ENCODE results near the gene SLC1A6.
"Not testable (repeated sequence)": the region's sequence is repeated elsewhere in the genome, so short reads cannot be mapped to it uniquely, and the experiment has no call there.

SLC1A6 gene

DNA sequence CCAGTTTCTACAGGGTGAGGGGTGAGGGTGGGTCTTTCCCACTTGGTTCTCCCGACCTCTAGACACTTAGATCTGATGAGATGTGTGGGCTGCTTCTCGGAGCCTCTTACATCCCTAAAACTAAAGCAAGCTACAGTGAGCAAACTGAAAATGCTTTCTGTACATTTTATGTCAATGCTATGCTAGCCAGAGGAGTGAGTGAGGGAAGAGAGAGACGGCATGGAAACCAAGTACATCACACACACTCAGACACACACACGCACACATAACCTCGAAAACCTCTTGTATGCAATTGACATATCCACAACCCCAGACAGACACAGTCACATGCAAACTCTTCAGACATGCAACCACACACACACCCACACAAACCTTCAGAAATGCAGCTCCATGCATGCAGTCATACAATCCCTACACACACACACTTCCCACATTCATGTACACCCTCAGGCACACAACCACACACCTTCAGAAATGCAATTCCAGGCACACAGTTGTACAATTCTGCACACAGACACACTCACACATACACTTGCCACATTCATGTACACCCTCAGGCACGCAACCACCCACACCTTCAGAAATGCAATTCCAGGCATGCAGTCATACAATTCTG is 1.4 kb downstream of the SLC1A6 start:
- H3K4me1 ChIP-seq = peaks cover 4% of the 10 kb centered on the region; the same call in 1 of the 2 replicates
- no peaks in the 10 kb centered on the region for H3K9me3 ChIP-seq
- in situ Hi-C loops (cut with MboI; ENCODE audit: low sequenced_read_pairs) = no loop called here
- no peaks in the 10 kb centered on the region for H3K27me3 ChIP-seq (ENCODE audit: low read depth)
- peak overlapping the region; percentile 41 for H3K4me3 ChIP-seq
- DNase-seq (ENCODE audit: low spot score in 2 of 2) = no peak
- H3K36me3 ChIP-seq (replicated peaks) = no peaks in the 10 kb centered on the region

DNA sequence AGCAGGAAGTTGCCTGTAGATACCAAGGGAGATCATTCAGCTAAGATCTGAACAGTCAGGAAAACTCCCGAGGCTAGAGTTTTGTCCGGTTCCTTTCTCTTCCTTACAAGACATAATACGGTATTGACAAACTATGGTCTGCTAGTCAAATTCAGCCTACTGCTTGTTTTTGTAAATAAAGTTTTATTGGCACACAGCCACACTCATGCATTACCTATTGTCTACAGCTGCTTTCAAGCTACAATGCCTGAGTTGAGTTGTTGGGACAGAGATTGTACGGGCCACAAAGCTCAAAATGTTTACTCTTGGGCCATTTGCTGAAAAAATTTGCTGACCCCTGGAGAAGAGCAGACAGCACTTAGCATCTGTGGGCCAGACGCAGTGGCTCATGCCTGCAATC is 2.5 kb downstream of the SLC1A6 start:
- DNase-seq (ENCODE audit: low spot score in 2 of 2) = no peak
- Histone ChIP-seq H3K4me3 (no peak overlapping the region), H3K36me3 (replicated peaks) (no peaks in the 10 kb centered on the region; the same call in 1 of the 2 replicates), H3K27me3 (ENCODE audit: low read depth) (no peaks in the 10 kb centered on the region), H3K9me3 (no peaks in the 10 kb centered on the region), H3K4me1 (peaks cover 4% of the 10 kb centered on the region; the same call in 1 of the 2 replicates)
- in situ Hi-C loops (cut with MboI; ENCODE audit: low sequenced_read_pairs) = no loop called here

DNA sequence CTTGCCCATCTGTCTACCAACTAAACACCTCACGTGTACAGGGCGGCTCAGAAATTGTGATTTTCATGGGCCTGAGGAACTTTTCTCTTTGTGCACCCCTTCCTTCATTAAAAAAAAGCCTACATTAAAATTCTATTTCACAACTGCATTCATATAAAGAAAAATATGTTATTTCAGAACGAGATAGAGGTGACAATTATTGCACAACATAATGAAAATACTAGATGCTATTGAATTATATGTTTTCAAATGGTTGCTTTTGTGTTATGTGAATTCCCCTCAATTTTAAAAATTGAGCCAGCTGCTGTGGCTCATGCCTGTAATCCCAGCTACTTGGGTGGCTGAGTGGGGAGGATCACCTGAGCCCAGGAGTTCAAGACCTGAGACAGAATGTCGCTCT is 5.2 kb downstream of the SLC1A6 start:
- peaks cover 4% of the 10 kb centered on the region; the same call in 1 of the 2 replicates for H3K4me1 ChIP-seq
- DNase-seq (ENCODE audit: low spot score in 2 of 2) = no peak
- H3K4me3 ChIP-seq = no peak overlapping the region
- no peaks in the 10 kb centered on the region for H3K9me3 ChIP-seq
- H3K36me3 ChIP-seq (replicated peaks) = peaks cover 4% of the 10 kb centered on the region; the same call in 1 of the 2 replicates
- in situ Hi-C loops (cut with MboI; ENCODE audit: low sequenced_read_pairs) = no loop called here
- no peaks in the 10 kb centered on the region for H3K27me3 ChIP-seq (ENCODE audit: low read depth)

DNA sequence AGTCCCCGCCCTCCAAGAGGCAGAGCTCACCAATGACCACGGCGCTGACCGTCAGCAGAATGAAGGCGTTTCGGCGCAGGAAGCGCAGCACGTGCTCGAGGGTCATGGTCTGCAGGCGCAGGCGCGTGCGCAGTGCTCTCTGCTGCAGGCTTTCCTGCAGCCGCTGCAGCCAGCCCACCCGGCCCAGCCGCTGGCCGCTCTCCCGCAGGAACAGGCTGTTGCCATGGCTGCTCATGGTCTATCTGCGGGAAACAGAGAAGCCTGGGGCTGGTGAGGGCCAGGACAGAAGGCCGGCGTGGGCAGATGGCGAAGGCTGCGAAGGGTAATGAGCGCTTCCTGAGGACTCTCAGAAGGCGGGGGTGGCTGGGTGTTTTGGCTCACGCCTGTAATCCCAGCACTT is 7.0 kb downstream of the SLC1A6 start:
- in situ Hi-C loops (cut with MboI; ENCODE audit: low sequenced_read_pairs) = no loop called here
- no peak for DNase-seq (ENCODE audit: low spot score in 2 of 2)
- no peaks in the 10 kb centered on the region for H3K9me3 ChIP-seq
- no peak overlapping the region for H3K4me3 ChIP-seq
- no peaks in the 10 kb centered on the region for H3K27me3 ChIP-seq (ENCODE audit: low read depth)
- H3K4me1 ChIP-seq = peaks cover 4% of the 10 kb centered on the region; the same call in 1 of the 2 replicates
- H3K36me3 ChIP-seq (replicated peaks) = peaks cover 4% of the 10 kb centered on the region; the same call in 1 of the 2 replicates

DNA sequence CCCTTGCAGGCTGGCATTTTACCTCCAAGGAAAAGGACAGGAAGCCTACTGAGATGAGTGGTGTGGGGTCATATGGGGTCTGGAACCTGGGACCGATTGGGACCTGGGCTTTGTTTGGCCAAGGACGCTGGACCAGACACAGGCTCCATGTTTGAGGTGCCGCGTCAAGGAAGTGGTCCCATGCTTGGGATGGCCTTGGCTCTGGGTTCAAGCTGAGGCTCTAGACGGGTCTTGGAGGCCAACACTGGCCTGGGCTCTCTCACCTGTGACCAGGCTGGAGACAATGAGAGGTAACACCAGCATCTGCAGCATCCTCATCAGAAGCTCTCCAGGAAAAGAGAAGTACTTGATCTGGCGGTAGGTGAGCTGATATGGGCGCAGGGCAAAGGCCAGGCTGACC is 8.2 kb downstream of the SLC1A6 start:
- no peak for DNase-seq (ENCODE audit: low spot score in 2 of 2)
- Histone ChIP-seq H3K4me1 (no peaks in the 10 kb centered on the region), H3K4me3 (no peak overlapping the region), H3K9me3 (no peaks in the 10 kb centered on the region), H3K36me3 (replicated peaks) (peaks cover 4% of the 10 kb centered on the region; the same call in 1 of the 2 replicates), H3K27me3 (ENCODE audit: low read depth) (no peaks in the 10 kb centered on the region)
- in situ Hi-C loops (cut with MboI; ENCODE audit: low sequenced_read_pairs) = no loop called here

DNA sequence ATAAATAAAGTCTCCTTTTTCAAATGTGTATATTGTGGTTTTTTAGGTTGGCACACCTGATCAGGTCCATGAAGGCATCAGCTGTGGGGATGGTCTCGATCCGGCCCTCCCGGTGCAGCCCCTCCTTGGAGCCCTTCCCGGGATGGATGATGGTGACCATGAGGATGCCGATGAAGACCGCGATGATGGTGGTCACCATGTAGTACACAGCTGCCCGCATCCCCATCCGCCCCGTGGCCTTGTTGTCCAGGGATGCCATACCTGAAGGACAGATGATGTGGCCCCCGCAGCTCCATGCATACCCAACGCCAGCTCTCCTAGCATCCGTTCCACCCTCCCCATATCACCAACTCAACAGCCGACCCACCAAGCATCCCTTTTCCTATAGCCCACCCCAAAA is 11.4 kb downstream of the SLC1A6 start:
- Histone ChIP-seq H3K4me1 (no peaks in the 10 kb centered on the region), H3K27me3 (ENCODE audit: low read depth) (no peaks in the 10 kb centered on the region), H3K9me3 (no peaks in the 10 kb centered on the region), H3K4me3 (no peak overlapping the region), H3K36me3 (replicated peaks) (peaks cover 4% of the 10 kb centered on the region; the same call in 1 of the 2 replicates)
- in situ Hi-C loops (cut with MboI; ENCODE audit: low sequenced_read_pairs) = no loop called here
- no peak for DNase-seq (ENCODE audit: low spot score in 2 of 2)

DNA sequence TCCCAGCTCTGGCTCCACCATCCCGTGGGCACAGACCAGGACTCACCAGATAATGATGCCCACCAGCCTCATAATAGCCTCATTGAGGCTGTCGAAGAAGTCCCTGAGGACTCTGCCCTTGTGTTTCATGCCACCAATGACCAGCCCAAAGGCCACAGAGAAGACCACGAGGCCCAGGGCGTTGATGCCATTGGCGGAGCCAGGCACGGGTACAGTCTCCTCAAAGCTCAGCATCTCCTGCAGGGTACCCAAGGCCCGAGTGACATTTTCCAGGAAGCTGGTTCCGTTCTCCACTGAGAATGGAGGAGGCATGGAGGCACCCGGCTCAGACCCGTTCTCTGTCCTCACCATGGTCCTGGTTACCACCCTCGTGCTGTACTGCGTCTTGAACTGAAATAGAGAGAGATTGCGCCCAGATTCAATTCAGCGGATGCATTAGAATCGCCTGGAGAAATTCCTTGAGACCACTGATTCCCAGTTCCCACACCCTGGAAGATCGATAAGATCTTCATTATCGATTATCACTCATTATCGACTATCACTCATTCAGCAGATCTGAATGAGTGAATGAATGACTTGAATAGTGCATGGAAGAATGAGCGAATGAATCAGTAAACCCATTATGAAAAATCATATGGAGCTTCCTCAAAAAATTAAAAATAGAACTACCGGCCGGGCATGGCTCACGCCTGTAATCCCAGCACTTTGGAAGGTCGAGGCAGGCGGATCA is 17.5 kb downstream of the SLC1A6 start:
- Histone ChIP-seq H3K36me3 (replicated peaks) (peaks cover 6% of the 10 kb centered on the region; the same call in 1 of the 2 replicates), H3K9me3 (peaks cover 3% of the 10 kb centered on the region; the same call in 1 of the 2 replicates), H3K27me3 (ENCODE audit: low read depth) (no peaks in the 10 kb centered on the region), H3K4me1 (no peaks in the 10 kb centered on the region), H3K4me3 (no peak overlapping the region)
- in situ Hi-C loops (cut with MboI; ENCODE audit: low sequenced_read_pairs) = no loop called here
- DNase-seq (ENCODE audit: low spot score in 2 of 2) = no peak

DNA sequence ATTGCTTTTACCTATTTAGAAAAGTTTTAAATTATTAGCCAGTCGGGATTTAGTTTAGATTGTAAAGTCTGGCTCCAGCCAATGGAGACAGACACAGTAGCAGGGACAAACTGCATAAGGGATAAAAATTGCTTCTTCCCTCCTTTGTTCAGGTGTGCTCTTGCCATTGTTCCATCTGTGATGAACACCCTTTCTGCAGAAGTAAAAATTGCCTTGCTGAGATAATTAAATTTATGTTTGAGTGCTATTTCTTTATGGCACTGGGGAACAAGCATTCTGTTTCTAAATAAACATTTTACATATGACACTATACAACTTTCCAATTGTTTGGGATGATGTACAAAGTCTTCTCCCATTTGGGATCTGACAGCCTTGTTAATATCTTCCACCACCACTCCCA is 20.4 kb downstream of the SLC1A6 start:
- H3K36me3 ChIP-seq (replicated peaks) = peaks cover 6% of the 10 kb centered on the region; the same call in 1 of the 2 replicates
- DNase-seq (ENCODE audit: low spot score in 2 of 2) = no peak
- H3K4me1 ChIP-seq = no peaks in the 10 kb centered on the region
- H3K4me3 ChIP-seq = no peak overlapping the region
- in situ Hi-C loops (cut with MboI; ENCODE audit: low sequenced_read_pairs) = no loop called here
- H3K27me3 ChIP-seq (ENCODE audit: low read depth) = no peaks in the 10 kb centered on the region
- H3K9me3 ChIP-seq = peaks cover 3% of the 10 kb centered on the region; the same call in 1 of the 2 replicates

DNA sequence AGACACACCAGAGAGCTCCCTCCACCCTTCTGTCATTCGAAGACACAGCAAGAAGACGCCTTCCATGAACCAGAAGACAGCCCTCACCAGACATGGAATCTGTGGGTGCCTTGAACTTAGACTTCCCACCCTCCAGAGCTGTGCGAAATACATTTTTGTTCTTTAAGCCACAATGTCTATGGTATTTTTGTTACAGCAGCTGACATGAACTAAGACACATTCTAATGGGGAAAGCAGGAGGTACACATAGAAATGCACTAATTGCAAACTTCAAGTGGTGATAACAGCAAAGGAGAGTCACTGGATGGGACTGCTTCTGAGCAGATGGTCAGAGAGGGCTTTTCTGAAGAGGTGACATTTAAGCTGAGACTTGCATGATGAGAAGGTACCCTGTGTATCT is 22.2 kb downstream of the SLC1A6 start:
- DNase-seq (ENCODE audit: low spot score in 2 of 2) = no peak
- no peaks in the 10 kb centered on the region for H3K4me1 ChIP-seq
- no peaks in the 10 kb centered on the region for H3K27me3 ChIP-seq (ENCODE audit: low read depth)
- in situ Hi-C loops (cut with MboI; ENCODE audit: low sequenced_read_pairs) = no loop called here
- peaks cover 3% of the 10 kb centered on the region; the same call in 1 of the 2 replicates for H3K9me3 ChIP-seq
- H3K4me3 ChIP-seq = no peak overlapping the region
- H3K36me3 ChIP-seq (replicated peaks) = peaks cover 6% of the 10 kb centered on the region; the same call in 1 of the 2 replicates

DNA sequence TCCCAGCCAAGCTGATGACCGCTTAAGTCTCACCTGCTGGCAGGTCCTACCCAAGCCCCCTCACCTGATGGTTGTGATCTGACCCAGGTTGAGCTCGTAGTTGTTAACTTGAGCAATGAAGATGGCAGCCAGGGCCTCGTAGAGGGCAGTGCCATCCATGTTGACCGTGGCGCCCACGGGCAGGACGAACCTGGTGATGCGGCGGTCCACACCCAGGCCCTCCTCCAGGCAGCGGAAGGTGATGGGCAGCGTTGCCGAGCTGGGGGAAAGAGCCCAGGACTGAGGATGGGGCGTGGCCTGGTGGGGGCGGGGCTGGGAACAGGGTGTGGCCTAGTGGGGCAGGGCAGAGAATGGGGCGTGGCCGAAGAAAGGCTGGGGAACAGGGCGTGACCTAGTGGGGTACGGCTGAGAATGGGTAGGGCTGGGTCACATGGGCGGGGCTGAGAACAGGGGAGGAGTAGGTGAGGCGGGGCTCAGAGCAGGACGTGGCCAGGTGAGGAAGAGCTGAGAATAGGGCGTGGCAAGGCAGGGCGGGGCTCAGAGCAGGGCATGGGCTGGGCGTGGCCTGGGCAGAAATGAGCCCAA is 25.5 kb downstream of the SLC1A6 start:
- H3K4me3 ChIP-seq = no peak overlapping the region
- in situ Hi-C loops (cut with MboI; ENCODE audit: low sequenced_read_pairs) = no loop called here
- peak in 1 of 2 experiments; percentile 31 for DNase-seq (ENCODE audit: low spot score in 2 of 2)

DNA sequence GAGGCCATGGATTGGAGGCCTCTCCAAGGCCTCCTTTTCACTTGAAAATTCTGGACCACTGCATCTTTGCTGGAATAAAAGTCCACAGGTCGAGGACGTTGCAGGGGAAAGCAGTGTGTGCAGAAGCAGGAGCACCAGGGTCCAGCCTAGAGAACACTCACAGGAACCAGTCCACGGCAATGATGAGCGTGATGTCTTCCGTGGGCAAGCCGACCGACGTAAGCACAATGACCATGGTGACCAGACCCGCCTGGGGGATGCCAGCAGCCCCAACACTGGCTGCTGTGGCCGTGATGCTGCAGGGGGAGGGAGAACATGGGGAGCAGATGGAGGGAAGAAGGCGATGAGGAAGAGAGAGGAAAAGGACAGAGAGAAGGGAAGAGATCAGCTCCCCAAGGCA is 26.9 kb downstream of the SLC1A6 start:
- Histone ChIP-seq H3K27me3 (ENCODE audit: low read depth) (no peaks in the 10 kb centered on the region), H3K36me3 (replicated peaks) (no peaks in the 10 kb centered on the region)
- in situ Hi-C loops (cut with MboI; ENCODE audit: low sequenced_read_pairs) = no loop called here

More for the DNA sequence above, 25.5 kb downstream of the SLC1A6 start:
- Histone ChIP-seq H3K36me3 (replicated peaks) (no peaks in the 10 kb centered on the region), H3K4me1 (no peaks in the 10 kb centered on the region), H3K9me3 (no peaks in the 10 kb centered on the region), H3K27me3 (ENCODE audit: low read depth) (no peaks in the 10 kb centered on the region)

DNA sequence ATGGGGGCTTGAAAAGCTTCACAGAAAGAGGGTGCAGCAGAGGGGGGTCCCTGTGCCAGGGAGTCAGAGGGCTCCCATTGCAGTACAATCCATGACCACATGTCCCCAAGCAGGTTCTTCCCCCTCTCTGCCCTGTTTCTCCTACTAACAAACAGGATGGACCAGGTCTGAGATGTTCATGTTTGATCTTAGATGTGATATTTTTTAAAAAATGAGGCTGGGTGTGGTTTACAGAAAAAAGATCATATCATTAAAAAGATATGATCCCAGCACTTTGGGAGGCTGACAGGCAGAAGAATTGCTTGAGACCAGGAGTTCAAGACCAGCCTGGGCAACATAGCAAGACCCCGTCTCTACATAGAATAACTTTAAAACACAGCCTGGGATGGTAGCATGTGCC is 29.2 kb downstream of the SLC1A6 start:
- H3K4me3 ChIP-seq = no peak overlapping the region
- in situ Hi-C loops (cut with MboI; ENCODE audit: low sequenced_read_pairs) = no loop called here
- no peaks in the 10 kb centered on the region for H3K27me3 ChIP-seq (ENCODE audit: low read depth)
- no peaks in the 10 kb centered on the region for H3K4me1 ChIP-seq
- H3K36me3 ChIP-seq (replicated peaks) = no peaks in the 10 kb centered on the region
- no peaks in the 10 kb centered on the region for H3K9me3 ChIP-seq
- DNase-seq (ENCODE audit: low spot score in 2 of 2) = no peak

More for the DNA sequence above, 26.9 kb downstream of the SLC1A6 start:
- no peaks in the 10 kb centered on the region for H3K4me1 ChIP-seq
- no peak overlapping the region for H3K4me3 ChIP-seq
- no peaks in the 10 kb centered on the region for H3K9me3 ChIP-seq
- DNase-seq (ENCODE audit: low spot score in 2 of 2) = no peak

DNA sequence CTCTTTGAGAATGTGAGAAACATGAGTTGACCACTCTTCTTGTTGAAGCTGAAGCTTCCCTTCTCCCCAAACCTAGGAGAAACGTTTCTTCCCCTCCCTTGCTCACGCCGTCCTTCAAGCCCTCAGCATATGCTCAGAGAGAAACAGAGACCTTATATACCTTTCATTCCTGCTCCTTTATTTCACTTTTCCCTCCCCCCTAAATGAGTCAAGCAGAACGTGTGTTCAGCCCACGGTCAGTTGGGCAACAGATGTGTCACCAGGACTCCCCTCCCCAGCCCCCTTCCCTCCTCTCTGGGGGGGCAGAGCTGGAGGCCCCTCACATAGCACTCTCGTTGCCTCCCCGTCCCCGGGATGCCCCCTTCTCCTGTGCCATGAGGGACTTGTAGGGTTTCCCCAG is 29.8 kb downstream of the SLC1A6 start:
- in situ Hi-C loops (cut with MboI; ENCODE audit: low sequenced_read_pairs) = no loop called here
- Histone ChIP-seq H3K9me3 (no peaks in the 10 kb centered on the region), H3K4me1 (no peaks in the 10 kb centered on the region), H3K4me3 (no peak overlapping the region), H3K27me3 (ENCODE audit: low read depth) (no peaks in the 10 kb centered on the region), H3K36me3 (replicated peaks) (no peaks in the 10 kb centered on the region)
- DNase-seq (ENCODE audit: low spot score in 2 of 2) = no peak

DNA sequence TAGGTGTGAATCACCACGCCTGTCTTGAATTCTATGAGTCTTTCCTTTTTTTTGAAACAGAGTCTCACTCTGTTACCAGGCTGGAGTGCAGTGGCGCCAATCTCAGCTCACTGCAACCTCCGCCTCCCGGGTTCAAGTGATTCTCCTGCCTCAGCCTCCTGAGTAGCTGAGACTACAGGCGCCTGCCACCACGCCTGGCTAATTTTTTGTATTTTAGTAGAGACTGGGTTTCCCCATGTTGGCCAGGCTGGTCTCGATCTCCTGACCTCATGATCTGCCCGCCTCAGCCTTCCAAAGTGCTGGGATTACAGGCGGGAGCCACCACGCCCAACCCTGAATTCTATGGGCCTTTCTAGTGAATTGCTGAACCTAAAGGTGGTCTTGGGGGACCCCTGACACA is 30.3 kb downstream of the SLC1A6 start:
- H3K9me3 ChIP-seq; H3K4me1 ChIP-seq; H3K36me3 ChIP-seq (replicated peaks); H3K27me3 ChIP-seq (ENCODE audit: low read depth); DNase-seq (ENCODE audit: low spot score in 2 of 2); H3K4me3 ChIP-seq; in situ Hi-C loops (cut with MboI; ENCODE audit: low sequenced_read_pairs): not testable (repeated sequence)

All from HAP-1 (cell line).